Vagina (tissue), 2 donors: ENCODE data around the gene ZNF207.

ENCODE experiments used
- POLR2A ChIP-seq, 2 donors: fragments of 450-650 bp; IDR thresholded peaks; one replicate each; pipeline ENCODE4 v1.6.1; 2017; ENCODE audit warnings: antibody characterized with exemption in 2 of 2, mild to moderate bottlenecking in 2 of 2, moderate library complexity in 2 of 2
- POLR2AphosphoS5 ChIP-seq, 2 donors: sonication (generic); formaldehyde crosslinking; IDR thresholded peaks; one replicate each; pipeline ENCODE4 v1.9.0; 2017; ENCODE audit warnings: antibody characterized with exemption in 2 of 2, mild to moderate bottlenecking in 2 of 2, low read depth in 1 of 2; ENCODE audit not compliant: insufficient read depth in 1 of 2
- TF ChIP-seq, protein P1 (sequence below), 3 experiments: fragments of 450-650 bp in 2 of 3; fragments of 200-600 bp in 1 of 3; sonication (generic) in 1 of 3; IDR thresholded peaks; one replicate each; pipeline ENCODE4 v1.5.1; 2017 to 2019; ENCODE audit warnings: antibody characterized with exemption in 3 of 3, mild to moderate bottlenecking in 2 of 3, moderate library complexity in 2 of 3

DNA sequence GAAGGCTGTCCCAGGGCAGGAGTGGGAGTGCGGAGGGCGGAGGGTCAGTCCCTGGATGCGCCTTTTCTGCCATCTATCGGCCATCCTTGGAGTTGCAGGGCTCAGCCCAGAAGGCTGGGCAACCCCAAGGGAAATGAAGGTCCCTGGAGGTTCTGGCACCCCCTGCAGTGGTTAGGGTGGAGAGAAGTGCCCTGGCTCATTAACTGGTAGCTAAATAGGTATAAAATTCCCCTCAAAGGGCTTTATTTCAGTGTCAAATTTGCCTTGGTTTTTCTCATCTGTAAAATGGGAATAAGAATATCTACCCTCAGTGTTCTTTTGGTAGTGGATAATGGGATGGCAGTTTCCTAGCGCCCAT is 30.4 kb upstream of the ZNF207 start:
- TF ChIP-seq, protein P1, sequence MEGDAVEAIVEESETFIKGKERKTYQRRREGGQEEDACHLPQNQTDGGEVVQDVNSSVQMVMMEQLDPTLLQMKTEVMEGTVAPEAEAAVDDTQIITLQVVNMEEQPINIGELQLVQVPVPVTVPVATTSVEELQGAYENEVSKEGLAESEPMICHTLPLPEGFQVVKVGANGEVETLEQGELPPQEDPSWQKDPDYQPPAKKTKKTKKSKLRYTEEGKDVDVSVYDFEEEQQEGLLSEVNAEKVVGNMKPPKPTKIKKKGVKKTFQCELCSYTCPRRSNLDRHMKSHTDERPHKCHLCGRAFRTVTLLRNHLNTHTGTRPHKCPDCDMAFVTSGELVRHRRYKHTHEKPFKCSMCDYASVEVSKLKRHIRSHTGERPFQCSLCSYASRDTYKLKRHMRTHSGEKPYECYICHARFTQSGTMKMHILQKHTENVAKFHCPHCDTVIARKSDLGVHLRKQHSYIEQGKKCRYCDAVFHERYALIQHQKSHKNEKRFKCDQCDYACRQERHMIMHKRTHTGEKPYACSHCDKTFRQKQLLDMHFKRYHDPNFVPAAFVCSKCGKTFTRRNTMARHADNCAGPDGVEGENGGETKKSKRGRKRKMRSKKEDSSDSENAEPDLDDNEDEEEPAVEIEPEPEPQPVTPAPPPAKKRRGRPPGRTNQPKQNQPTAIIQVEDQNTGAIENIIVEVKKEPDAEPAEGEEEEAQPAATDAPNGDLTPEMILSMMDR (IDR thresholded peaks at IDR 0.05), result peak; percentile 88 to 91 (median 91)
- TF ChIP-seq POLR2A (IDR thresholded peaks at IDR 0.05) (no peak), POLR2AphosphoS5 (IDR thresholded peaks at IDR 0.05; ENCODE audit: insufficient read depth in 1 of 2, low read depth in 1 of 2) (no peak)
